KOPT-K1 (cell line): Measurements from ENCODE around the gene NPAS2.
A peak's percentile ranks its signal among the peaks of the same experiment; 100 is the strongest.

Experiments used
- H3K27ac ChIP-seq: fragments of 200-600 bp; sonication (generic); 2 replicates; pipeline ENCODE4 v1.5.1; 2016; ENCODE audit warnings: antibody characterized with exemption, mild to moderate bottlenecking, low read depth, low read length; ENCODE audit not compliant: poor library complexity, severe bottlenecking
- H3K36me3 ChIP-seq: fragments of 200-600 bp; sonication (generic); 2 replicates; pipeline ENCODE4 v1.5.1; 2017; ENCODE audit warnings: antibody characterized with exemption, mild to moderate bottlenecking, low read length, moderate library complexity; ENCODE audit not compliant: insufficient read depth
- H3K9me3 ChIP-seq: fragments of 200-600 bp; sonication (generic); 2 replicates; pipeline ENCODE4 v1.5.1; 2017; ENCODE audit warnings: antibody characterized with exemption, low read length, mild to moderate bottlenecking; ENCODE audit not compliant: insufficient read depth, poor library complexity, severe bottlenecking

The NPAS2 gene

GRCh38 chr2:100953406-100954043, 133.6 kb downstream of the NPAS2 start:
- Histone ChIP-seq H3K36me3 (peaks cover 7% of the 10 kb centered on the region), H3K27ac (no peak overlapping the region), H3K9me3 (no peaks in the 10 kb centered on the region)

- no peak overlapping the region for H3K27ac ChIP-seq
- H3K36me3 ChIP-seq: peaks cover 7% of the 10 kb centered on the region
- H3K9me3 ChIP-seq: no peaks in the 10 kb centered on the region
Observed at GRCh38 chr2:100954044-100954420, 134.1 kb downstream of the NPAS2 start.

GRCh38 chr2:100955226-100955625, 135.3 kb downstream of the NPAS2 start:
- no peaks in the 10 kb centered on the region for H3K36me3 ChIP-seq
- H3K9me3 ChIP-seq: no peaks in the 10 kb centered on the region
- H3K27ac ChIP-seq: no peak overlapping the region

GRCh38 chr2:100956081-100956480, 136.1 kb downstream of the NPAS2 start:
- no peaks in the 10 kb centered on the region for H3K36me3 ChIP-seq
- no peaks in the 10 kb centered on the region for H3K9me3 ChIP-seq
- H3K27ac ChIP-seq: no peak overlapping the region

GRCh38 chr2:100957996-100958653, 138.2 kb downstream of the NPAS2 start:
- no peak overlapping the region for H3K27ac ChIP-seq
- no peaks in the 10 kb centered on the region for H3K9me3 ChIP-seq
- no peaks in the 10 kb centered on the region for H3K36me3 ChIP-seq

- Histone ChIP-seq H3K36me3 (no peaks in the 10 kb centered on the region), H3K27ac (no peak overlapping the region), H3K9me3 (no peaks in the 10 kb centered on the region)
Observed at GRCh38 chr2:100959225-100959880, 139.4 kb downstream of the NPAS2 start.

- no peak overlapping the region for H3K27ac ChIP-seq
- no peaks in the 10 kb centered on the region for H3K36me3 ChIP-seq
- no peaks in the 10 kb centered on the region for H3K9me3 ChIP-seq
Observed at GRCh38 chr2:100960688-100961087, 140.7 kb downstream of the NPAS2 start.

- H3K27ac ChIP-seq: no peak overlapping the region
- H3K36me3 ChIP-seq: peaks cover under 1% of the 10 kb centered on the region; the same call in 1 of the 2 replicates
- no peaks in the 10 kb centered on the region for H3K9me3 ChIP-seq
Observed at GRCh38 chr2:100962366-100963025, 142.6 kb downstream of the NPAS2 start.

GRCh38 chr2:100963026-100963375, 143.1 kb downstream of the NPAS2 start:
- H3K36me3 ChIP-seq: peaks cover 4% of the 10 kb centered on the region; the same call in 1 of the 2 replicates
- no peaks in the 10 kb centered on the region for H3K9me3 ChIP-seq
- H3K27ac ChIP-seq: peak overlapping the region; percentile 61

- no peaks in the 10 kb centered on the region for H3K9me3 ChIP-seq
- H3K27ac ChIP-seq: peak overlapping the region; percentile 61
- H3K36me3 ChIP-seq: peaks cover 15% of the 10 kb centered on the region
Observed at GRCh38 chr2:100964222-100964621, 144.3 kb downstream of the NPAS2 start.

- Histone ChIP-seq H3K9me3 (no peaks in the 10 kb centered on the region), H3K36me3 (peaks cover 20% of the 10 kb centered on the region)
Observed at GRCh38 chr2:100964681-100965169, 144.8 kb downstream of the NPAS2 start.

GRCh38 chr2:100965596-100965995, 145.7 kb downstream of the NPAS2 start:
- Histone ChIP-seq H3K9me3 (no peaks in the 10 kb centered on the region), H3K36me3 (peaks cover 26% of the 10 kb centered on the region), H3K27ac (no peak overlapping the region)

More at GRCh38 chr2:100964681-100965169, 144.8 kb downstream of the NPAS2 start:
- peak overlapping the region; percentile 61 for H3K27ac ChIP-seq

- H3K36me3 ChIP-seq: peaks cover 44% of the 10 kb centered on the region
- no peaks in the 10 kb centered on the region for H3K9me3 ChIP-seq
- no peak overlapping the region for H3K27ac ChIP-seq
Observed at GRCh38 chr2:100967716-100968115, 147.8 kb downstream of the NPAS2 start.

GRCh38 chr2:100968146-100969145, 148.5 kb downstream of the NPAS2 start:
- no peak overlapping the region for H3K27ac ChIP-seq
- H3K9me3 ChIP-seq: no peaks in the 10 kb centered on the region
- H3K36me3 ChIP-seq: peaks cover 49% of the 10 kb centered on the region
